ENCODE results near the gene ZCCHC24. TPM values are rescaled to one million over a fixed set of nuclear protein-coding genes. Genes with fewer than 3 reads are reported as not detected.

ZCCHC24 gene
- total RNA-seq, 1 donor from 2014 or later, result 1.6 TPM

DNA sequence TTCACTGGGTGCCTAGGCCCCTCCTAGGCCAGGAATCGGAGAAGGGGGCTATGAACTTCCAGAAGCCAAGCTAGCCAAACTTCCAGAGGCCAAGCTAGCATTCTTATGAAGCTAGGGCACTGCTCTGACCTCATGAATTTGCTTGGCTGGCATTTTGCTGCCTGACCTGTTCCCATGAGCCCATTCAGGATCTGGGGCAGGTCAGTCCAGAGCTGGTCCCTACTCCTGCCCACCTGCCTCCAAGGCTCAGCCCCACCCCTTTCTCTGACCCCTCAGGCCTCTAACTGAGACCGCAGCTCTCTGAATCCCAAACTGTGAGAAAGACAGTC lies 99.4 kb downstream of the ZCCHC24 start:
- H3K36me3 Mint-ChIP-seq (ENCODE audit: insufficient read depth), result peaks cover 3% of the 10 kb centered on the region
- H3K9me3 Mint-ChIP-seq (ENCODE audit: low read depth), result no peaks in the 10 kb centered on the region
- peaks cover 3% of the 10 kb centered on the region for H3K27me3 Mint-ChIP-seq
- no peak for DNase-seq (ENCODE audit: low spot score, unreplicated experiment)
- TF ChIP-seq, protein P1, sequence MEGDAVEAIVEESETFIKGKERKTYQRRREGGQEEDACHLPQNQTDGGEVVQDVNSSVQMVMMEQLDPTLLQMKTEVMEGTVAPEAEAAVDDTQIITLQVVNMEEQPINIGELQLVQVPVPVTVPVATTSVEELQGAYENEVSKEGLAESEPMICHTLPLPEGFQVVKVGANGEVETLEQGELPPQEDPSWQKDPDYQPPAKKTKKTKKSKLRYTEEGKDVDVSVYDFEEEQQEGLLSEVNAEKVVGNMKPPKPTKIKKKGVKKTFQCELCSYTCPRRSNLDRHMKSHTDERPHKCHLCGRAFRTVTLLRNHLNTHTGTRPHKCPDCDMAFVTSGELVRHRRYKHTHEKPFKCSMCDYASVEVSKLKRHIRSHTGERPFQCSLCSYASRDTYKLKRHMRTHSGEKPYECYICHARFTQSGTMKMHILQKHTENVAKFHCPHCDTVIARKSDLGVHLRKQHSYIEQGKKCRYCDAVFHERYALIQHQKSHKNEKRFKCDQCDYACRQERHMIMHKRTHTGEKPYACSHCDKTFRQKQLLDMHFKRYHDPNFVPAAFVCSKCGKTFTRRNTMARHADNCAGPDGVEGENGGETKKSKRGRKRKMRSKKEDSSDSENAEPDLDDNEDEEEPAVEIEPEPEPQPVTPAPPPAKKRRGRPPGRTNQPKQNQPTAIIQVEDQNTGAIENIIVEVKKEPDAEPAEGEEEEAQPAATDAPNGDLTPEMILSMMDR (IDR thresholded peaks at IDR 0.05; ENCODE audit: unreplicated experiment), result no peak
- H3K4me3 Mint-ChIP-seq (ENCODE audit: low read depth), result no peak overlapping the region
- H3K27ac Mint-ChIP-seq, result no peak overlapping the region
- peaks cover 16% of the 10 kb centered on the region for H3K4me1 Mint-ChIP-seq (ENCODE audit: low read depth)

DNA sequence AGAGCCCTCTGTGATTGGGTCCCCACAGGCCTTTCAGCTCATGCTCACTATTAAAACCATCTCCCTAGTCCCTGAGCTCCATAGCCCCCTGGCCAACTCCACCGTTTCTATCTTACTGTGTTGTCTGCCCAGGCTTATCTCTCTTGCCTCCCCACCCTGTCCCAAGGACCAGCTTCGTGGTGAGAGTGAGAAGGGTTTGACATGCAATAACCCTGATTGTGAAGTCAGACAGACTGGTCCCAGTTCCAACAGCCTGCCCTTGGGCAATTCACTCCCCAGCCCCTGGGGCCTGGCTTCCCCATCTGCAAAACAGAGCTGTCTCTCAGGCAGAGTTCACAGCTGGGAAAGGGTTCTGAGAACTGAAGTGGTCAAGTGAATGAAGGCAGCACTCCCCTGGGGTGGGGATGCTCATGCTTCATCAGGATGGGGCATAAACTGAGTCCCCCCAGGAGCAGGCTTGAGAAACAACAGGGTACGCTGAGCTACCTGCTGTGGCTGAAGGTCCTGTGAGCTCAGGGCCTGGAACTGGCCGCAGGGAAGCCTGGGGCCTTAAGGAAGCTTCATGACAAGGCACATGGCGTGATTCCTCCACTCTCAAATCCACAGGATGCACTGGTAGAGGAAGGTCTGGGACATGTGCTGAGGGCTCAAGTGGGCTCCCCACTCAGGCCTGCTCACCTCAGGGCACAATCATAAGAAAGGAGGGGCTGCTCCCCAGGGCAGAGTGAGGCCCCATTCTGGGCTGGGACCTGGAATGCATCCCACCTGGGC lies 100.0 kb downstream of the ZCCHC24 start:
- no peak for DNase-seq (ENCODE audit: low spot score, unreplicated experiment)
- peaks cover 3% of the 10 kb centered on the region for H3K36me3 Mint-ChIP-seq (ENCODE audit: insufficient read depth)
- no peaks in the 10 kb centered on the region for H3K9me3 Mint-ChIP-seq (ENCODE audit: low read depth)
- H3K27ac Mint-ChIP-seq, result no peak overlapping the region
- TF ChIP-seq, protein P1 (IDR thresholded peaks at IDR 0.05; ENCODE audit: unreplicated experiment), result no peak
- peaks cover 3% of the 10 kb centered on the region for H3K27me3 Mint-ChIP-seq
- no peak overlapping the region for H3K4me3 Mint-ChIP-seq (ENCODE audit: low read depth)
- H3K4me1 Mint-ChIP-seq (ENCODE audit: low read depth), result peaks cover 16% of the 10 kb centered on the region

DNA sequence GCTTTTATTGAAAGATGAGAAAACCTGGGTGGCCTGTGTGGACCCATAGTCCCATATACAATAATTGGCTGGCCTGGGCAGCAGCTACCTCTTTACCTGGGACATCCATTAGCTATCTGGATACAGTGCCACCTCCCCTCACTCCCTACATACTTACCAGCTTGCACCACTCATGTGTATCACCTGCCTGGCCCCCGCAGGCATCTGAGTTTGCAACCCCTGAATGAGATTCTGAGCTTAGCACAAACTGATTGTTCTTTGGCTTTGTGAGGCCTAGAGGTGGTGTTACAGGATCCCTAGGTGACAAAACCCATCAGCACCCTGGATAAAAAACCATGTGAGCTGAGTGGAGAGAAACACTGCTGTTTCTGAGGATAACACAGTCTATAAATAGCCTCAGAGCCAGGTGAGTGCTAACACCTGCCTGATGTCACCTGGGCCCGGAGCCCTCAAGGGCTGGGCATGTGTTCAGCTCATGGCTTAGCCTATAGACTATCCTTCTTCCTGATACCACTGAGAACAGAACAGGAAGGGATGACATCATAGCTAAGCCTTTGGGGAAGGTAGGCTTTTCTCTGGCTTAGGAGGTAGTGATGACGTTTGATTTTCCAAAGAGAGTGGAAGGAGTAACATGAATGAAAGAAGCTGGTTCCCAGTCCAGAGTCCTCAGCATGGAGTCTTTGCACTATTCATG lies 100.8 kb downstream of the ZCCHC24 start:
- no peak for DNase-seq (ENCODE audit: low spot score, unreplicated experiment)
- Mint-ChIP-seq H3K36me3 (ENCODE audit: insufficient read depth) (no peaks in the 10 kb centered on the region), H3K9me3 (ENCODE audit: low read depth) (no peaks in the 10 kb centered on the region), H3K4me1 (ENCODE audit: low read depth) (peaks cover 16% of the 10 kb centered on the region), H3K4me3 (ENCODE audit: low read depth) (no peak overlapping the region), H3K27ac (no peak overlapping the region), H3K27me3 (peaks cover 3% of the 10 kb centered on the region)
- TF ChIP-seq, protein P1 (IDR thresholded peaks at IDR 0.05; ENCODE audit: unreplicated experiment), result no peak

DNA sequence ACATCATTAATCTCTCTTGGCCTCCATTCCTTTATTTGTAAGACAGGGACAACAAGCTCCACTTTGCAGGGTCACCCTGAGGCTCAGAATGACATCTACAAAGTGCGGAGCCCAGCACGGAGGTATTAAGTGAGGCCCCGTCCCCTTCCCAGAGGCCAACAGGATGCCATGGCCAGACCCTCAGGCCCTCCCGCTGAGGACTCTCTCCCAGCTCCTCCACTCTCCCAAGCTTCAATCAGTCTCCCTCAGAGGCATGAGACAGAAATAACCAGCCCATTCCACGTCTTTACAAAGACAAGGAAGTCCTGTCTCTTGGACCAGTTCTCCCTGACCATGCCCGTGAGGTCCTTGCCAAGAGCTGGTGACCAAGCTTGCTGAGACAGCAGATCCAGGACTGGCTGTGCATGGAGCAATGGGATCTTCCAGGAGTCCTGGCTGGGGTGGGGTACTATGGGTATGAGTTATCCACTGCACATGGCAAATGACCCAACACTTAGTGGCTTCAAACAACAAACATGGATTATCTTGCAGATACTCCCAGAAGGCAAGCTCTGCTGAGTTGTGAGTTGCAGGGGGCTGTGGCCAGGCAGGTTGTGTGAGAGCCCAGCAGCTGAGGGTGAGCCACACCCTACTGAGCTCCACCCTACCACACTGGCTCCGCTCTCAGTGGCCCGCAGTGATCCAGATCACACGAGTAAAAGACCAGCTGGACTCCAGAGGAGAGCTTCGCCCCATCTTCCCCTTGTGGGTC lies 102.4 kb downstream of the ZCCHC24 start:
- H3K27me3 Mint-ChIP-seq, result peaks cover 6% of the 10 kb centered on the region
- no peak for DNase-seq (ENCODE audit: low spot score, unreplicated experiment)
- no peaks in the 10 kb centered on the region for H3K36me3 Mint-ChIP-seq (ENCODE audit: insufficient read depth)
- H3K9me3 Mint-ChIP-seq (ENCODE audit: low read depth), result no peaks in the 10 kb centered on the region
- no peak overlapping the region for H3K4me3 Mint-ChIP-seq (ENCODE audit: low read depth)
- TF ChIP-seq, protein P1 (IDR thresholded peaks at IDR 0.05; ENCODE audit: unreplicated experiment), result no peak
- no peak overlapping the region for H3K27ac Mint-ChIP-seq
- H3K4me1 Mint-ChIP-seq (ENCODE audit: low read depth), result peaks cover 11% of the 10 kb centered on the region

DNA sequence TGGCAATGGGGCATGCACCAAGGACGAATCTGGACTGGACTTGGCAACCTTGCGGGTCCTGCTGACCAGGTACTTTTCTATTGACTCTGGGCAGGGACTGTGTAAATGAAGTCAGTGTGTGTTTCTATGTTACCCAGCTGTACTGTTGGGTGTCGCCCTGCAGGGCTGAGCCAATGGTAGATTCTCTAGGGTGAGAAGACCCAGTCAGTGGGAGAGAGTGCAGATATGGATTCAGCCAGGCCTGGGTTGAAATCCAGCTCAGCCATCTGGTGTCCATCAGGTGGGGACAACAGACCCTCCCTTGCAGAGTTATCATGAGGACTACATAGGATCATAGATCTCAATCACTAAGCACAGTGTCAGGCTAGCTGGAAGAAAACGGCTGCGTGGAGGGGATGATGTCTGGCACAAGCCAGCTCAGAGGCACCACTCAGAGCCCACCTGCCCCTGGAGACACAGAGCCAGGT lies 103.1 kb downstream of the ZCCHC24 start:
- Mint-ChIP-seq H3K36me3 (ENCODE audit: insufficient read depth) (no peaks in the 10 kb centered on the region), H3K27me3 (peaks cover 6% of the 10 kb centered on the region), H3K4me3 (ENCODE audit: low read depth) (no peak overlapping the region), H3K4me1 (ENCODE audit: low read depth) (peaks cover 11% of the 10 kb centered on the region), H3K27ac (no peak overlapping the region), H3K9me3 (ENCODE audit: low read depth) (no peaks in the 10 kb centered on the region)
- no peak for DNase-seq (ENCODE audit: low spot score, unreplicated experiment)
- TF ChIP-seq, protein P1 (IDR thresholded peaks at IDR 0.05; ENCODE audit: unreplicated experiment), result no peak

All from progenitor cell of endocrine pancreas (in vitro differentiated cells).